Fibroblast of gingiva (primary cell): ENCODE measurements around the gene FN3K.

Source experiments
- DNase-seq: peaks from one replicate; pipeline ENCODE4 v3.0.0-alpha.2; 2011; ENCODE audit warnings: low read depth

The FN3K gene

DNA sequence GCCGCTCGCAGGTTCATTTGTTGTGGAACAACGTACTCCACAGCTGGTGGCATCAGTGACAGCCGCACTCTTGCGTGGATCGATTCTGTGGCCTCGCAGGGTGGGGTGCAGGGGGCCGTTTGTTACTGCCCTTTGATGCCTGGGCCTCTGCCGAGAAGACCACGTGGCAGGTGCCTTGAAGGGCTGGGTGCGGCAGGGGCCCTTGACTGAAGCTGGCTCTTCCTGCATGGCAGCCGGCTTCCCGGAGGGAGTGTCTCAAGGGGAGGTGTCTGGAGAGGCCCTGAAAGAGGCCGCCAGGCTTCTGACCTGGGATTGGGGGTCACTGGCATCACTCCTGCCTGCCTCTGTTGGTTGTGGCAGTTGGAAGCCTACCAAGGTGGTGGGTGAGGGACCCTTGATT lies 60.2 kb downstream of the FN3K start:
- no peak for DNase-seq

DNA sequence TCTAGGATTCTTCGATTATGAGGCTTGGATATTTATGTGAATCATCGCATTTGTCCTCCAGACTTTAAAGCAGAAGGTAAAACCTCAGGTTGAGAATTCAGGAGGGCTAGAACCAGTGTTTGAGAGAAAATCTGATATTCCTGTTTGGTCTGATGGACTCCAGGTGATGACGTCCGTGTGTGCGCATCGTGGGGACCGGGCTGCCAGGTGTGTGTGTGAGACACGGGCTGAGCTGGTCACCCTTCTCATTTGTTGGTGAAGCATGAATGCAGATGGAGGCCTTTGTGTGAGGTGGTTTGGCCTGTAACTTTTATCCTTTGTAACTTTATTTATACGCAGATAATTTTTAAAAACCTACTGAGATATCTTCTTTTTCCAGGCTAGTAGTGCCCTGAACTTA lies 61.6 kb downstream of the FN3K start:
- no peak for DNase-seq

DNA sequence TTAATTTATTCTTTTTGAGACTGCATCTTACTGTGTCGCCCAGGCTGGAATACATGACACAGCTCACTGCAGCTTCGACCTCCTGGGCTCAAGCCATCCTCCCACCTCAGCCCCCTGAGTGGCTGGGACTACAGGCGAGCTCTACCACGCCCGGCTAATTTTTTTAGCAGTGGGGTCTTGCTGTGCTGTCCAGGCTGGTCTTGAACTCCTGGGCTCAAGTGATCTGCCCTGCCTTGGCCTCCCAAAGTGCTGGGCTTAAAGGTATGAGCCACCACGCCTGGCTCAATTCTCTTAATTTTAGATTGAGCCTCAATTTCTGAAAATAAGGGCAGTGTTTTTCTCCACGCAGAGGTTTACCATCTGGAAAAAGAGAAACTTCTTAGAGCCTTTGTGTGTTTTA lies 63.3 kb downstream of the FN3K start:
- no peak for DNase-seq

DNA sequence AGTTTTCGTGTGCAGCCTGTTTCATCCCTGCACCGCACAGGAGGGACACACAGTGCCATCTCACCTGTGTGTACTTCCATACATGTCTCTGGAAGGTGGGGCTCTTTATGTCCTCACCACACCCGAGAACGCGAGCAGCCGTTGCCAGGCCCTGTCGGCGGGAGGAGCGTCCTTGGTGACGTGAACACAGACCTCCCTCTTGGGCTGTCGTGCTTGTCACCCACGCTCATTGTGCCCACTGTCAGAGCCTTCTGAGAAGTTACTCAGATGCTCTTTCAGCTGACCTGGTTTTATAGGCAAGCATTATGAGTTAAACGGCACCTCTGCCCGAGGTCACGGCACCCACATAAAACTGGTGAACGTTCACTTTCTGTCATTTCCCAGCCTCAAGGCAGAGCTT lies 64.2 kb downstream of the FN3K start:
- no peak for DNase-seq
